Frontal cortex (tissue), 4 donors: ENCODE measurements around the gene NADK. TPM values are rescaled to one million over a fixed set of nuclear protein-coding genes. Genes with fewer than 3 reads are reported as not detected.
"Not testable (repeated sequence)": the region's sequence is repeated elsewhere in the genome, so short reads cannot be mapped to it uniquely, and the experiment has no call there.

ENCODE experiments used
- DNase-seq, 2 donors: peaks; one replicate each; pipeline ENCODE4 v3.0.0; 2012; ENCODE audit warnings: low spot score in 2 of 2
- FAIRE-seq: peaks from 2 replicates; lab custom pipeline; 2012; peaks lifted over from hg19 to GRCh38; lab: Jason Lieb, UNC
- total RNA-seq: library from RNA; depleted of rRNA; stranded (reverse); fragments of >200 nt; gene quantifications from one replicate; pipeline ENCODE4 v1.2.3, GENCODE V29; 2014
- donor health status: control.
- donor health status: control.
- donor health status: control.

The NADK gene
- total RNA-seq, 1 donor from 2014 or later: 23.2 TPM

GRCh38 chr1:1726088-1726487, 52.2 kb downstream of the NADK start:
- not testable (repeated sequence) for DNase-seq, FAIRE-seq

GRCh38 chr1:1724035-1724864, 54.0 kb downstream of the NADK start, which contains the start of gene CDK11A:
TSS of gene CDK11A (minus strand) at chr1:1724357. CDS start at chr1:1722818, 1,539 bp downstream.
- peak; percentile 89 to 94 for DNase-seq
- FAIRE-seq: not testable (repeated sequence)

GRCh38 chr1:1721201-1721600, 57.1 kb downstream of the NADK start:
- no peak for FAIRE-seq
- no peak for DNase-seq

GRCh38 chr1:1715109-1715883, 63.0 kb downstream of the NADK start:
- not testable (repeated sequence) for DNase-seq, FAIRE-seq

- not testable (repeated sequence) for DNase-seq, FAIRE-seq
Observed at GRCh38 chr1:1707897-1708296, 70.4 kb downstream of the NADK start.

GRCh38 chr1:1707241-1707640, 71.0 kb downstream of the NADK start:
- not testable (repeated sequence) for DNase-seq, FAIRE-seq

GRCh38 chr1:1705623-1706022, 72.6 kb downstream of the NADK start:
- DNase-seq, FAIRE-seq: not testable (repeated sequence)

GRCh38 chr1:1704284-1704957, 73.8 kb downstream of the NADK start:
- not testable (repeated sequence) for FAIRE-seq, DNase-seq

- no peak for FAIRE-seq
- DNase-seq: no peak
Observed at GRCh38 chr1:1703796-1704195, 74.5 kb downstream of the NADK start.

GRCh38 chr1:1702506-1702905, 75.8 kb downstream of the NADK start:
- not testable (repeated sequence) for DNase-seq, FAIRE-seq

Other genes with a start within 250 kb of the NADK start
- gene TMEM240, start 237.8 kb downstream of the NADK start, total RNA-seq: 16.3 TPM
- gene SSU72, start 203.6 kb downstream of the NADK start, total RNA-seq: 34.2 TPM
- 2.9 TPM for gene FNDC10, start 178.3 kb downstream of the NADK start, total RNA-seq
- gene MIB2, start 163.0 kb downstream of the NADK start, total RNA-seq: 45.7 TPM
- gene MMP23B, start 146.3 kb downstream of the NADK start, total RNA-seq: 0.82 TPM
- 9.0 TPM for gene CDK11B, start 119.5 kb downstream of the NADK start, total RNA-seq
- 54.6 TPM for gene SLC35E2B, start 85.7 kb downstream of the NADK start, total RNA-seq
- 18.3 TPM for gene CDK11A, start 54.1 kb downstream of the NADK start, total RNA-seq
- gene GNB1, start 112.6 kb upstream of the NADK start, total RNA-seq: 154 TPM
- not detected for gene CALML6, start 136.8 kb upstream of the NADK start, total RNA-seq
- gene TMEM52, start 140.8 kb upstream of the NADK start, total RNA-seq: 1.6 TPM
- 0.41 TPM for gene CFAP74, start 225.3 kb upstream of the NADK start, total RNA-seq
- gene GABRD, start 240.9 kb upstream of the NADK start, total RNA-seq: 2.0 TPM